Stimulated activated CD8-positive, alpha-beta memory T cell treated with anti-CD3 and anti-CD28 coated beads, Interleukin-15, amount 100 ng/mL, for 48 hours (primary cell): ENCODE measurements around the gene TSPAN32.

Experiments used
- DNase-seq, 2 donors: peaks; one replicate each; pipeline ENCODE4 v3.0.0-alpha.2; 2020; ENCODE audit warnings: low read depth in 2 of 2

TSPAN32 gene

GRCh38 chr11:2266586-2267305, 35.1 kb upstream of the TSPAN32 start:
- no peak for DNase-seq

- DNase-seq = no peak
These were observed 34.4 kb upstream of the TSPAN32 start for GRCh38 chr11:2267306-2267850.

- DNase-seq = no peak
These were observed 33.7 kb upstream of the TSPAN32 start for GRCh38 chr11:2267851-2268728.

- peak; percentile 75 to 79 for DNase-seq
These were observed 32.8 kb upstream of the TSPAN32 start for GRCh38 chr11:2268729-2269600.

GRCh38 chr11:2269601-2270321, 32.1 kb upstream of the TSPAN32 start:
- DNase-seq = peak in 1 of 2 donors; percentile 42

GRCh38 chr11:2270322-2271076, 31.3 kb upstream of the TSPAN32 start, which contains the start of gene ASCL2:
Gene ASCL2 (minus strand): TSS chr11:2270588. CDS start chr11:2270332, 256 bp downstream.
- no peak for DNase-seq

- DNase-seq = peak; percentile 20 to 29
These were observed 30.8 kb upstream of the TSPAN32 start for GRCh38 chr11:2271077-2271326.

- DNase-seq = no peak
These were observed 30.2 kb upstream of the TSPAN32 start for GRCh38 chr11:2271327-2272227.

GRCh38 chr11:2272228-2272945, 29.4 kb upstream of the TSPAN32 start:
- DNase-seq = no peak

- DNase-seq = no peak
These were observed 28.9 kb upstream of the TSPAN32 start for GRCh38 chr11:2272946-2273280.

- DNase-seq = no peak
These were observed 28.5 kb upstream of the TSPAN32 start for GRCh38 chr11:2273311-2273710.

- no peak for DNase-seq
These were observed 28.0 kb upstream of the TSPAN32 start for GRCh38 chr11:2273771-2274170.

- DNase-seq = no peak
These were observed 26.2 kb upstream of the TSPAN32 start for GRCh38 chr11:2275334-2276279.

- no peak for DNase-seq
These were observed 25.4 kb upstream of the TSPAN32 start for GRCh38 chr11:2276280-2277007.

GRCh38 chr11:2277008-2277346, 24.8 kb upstream of the TSPAN32 start:
- DNase-seq = no peak

- DNase-seq = no peak
These were observed 23.8 kb upstream of the TSPAN32 start for GRCh38 chr11:2277933-2278523.

- no peak for DNase-seq
These were observed 21.6 kb upstream of the TSPAN32 start for GRCh38 chr11:2280208-2280607.
